Activated CD4-positive, alpha-beta memory T cell treated with anti-CD3 and anti-CD28 coated beads, Interleukin-2, amount 10 ng/mL, durations not matched to agents 7 days and 5 days (primary cell): ENCODE data around the gene IQSEC1. TPM values are rescaled to one million over a fixed set of nuclear protein-coding genes. Genes with fewer than 3 reads are reported as not detected.

ENCODE experiments used
- CTCF ChIA-PET: fragments of 350-600 bp; sonication (Branson Sonifier 250); formaldehyde crosslinking; loops from one replicate; lab custom pipeline; 2021; ENCODE audit warnings: antibody characterized with exemption, inconsistent platforms; lab: Charles Lee
- POLR2A ChIA-PET: fragments of 350-600 bp; sonication (Branson Sonifier 250); formaldehyde crosslinking; loops from one replicate; lab custom pipeline; 2021; ENCODE audit warnings: antibody characterized with exemption; lab: Charles Lee
- DNase-seq: peaks from one replicate; pipeline ENCODE4 v3.0.0-alpha.2; 2020
- H3K27ac Mint-ChIP-seq: one replicate; pipeline ENCODE4 v1.8.0; 2021; ENCODE audit warnings: mild to moderate bottlenecking, mixed read lengths
- H3K27me3 Mint-ChIP-seq: one replicate; pipeline ENCODE4 v1.8.0; 2021; ENCODE audit warnings: mixed read lengths
- H3K36me3 Mint-ChIP-seq: one replicate; pipeline ENCODE4 v1.8.0; 2021; ENCODE audit warnings: low read depth, mixed read lengths
- H3K4me1 Mint-ChIP-seq: one replicate; pipeline ENCODE4 v1.8.0; 2021; ENCODE audit warnings: mixed read lengths
- H3K4me3 Mint-ChIP-seq: one replicate; pipeline ENCODE4 v1.8.0; 2021; ENCODE audit warnings: mild to moderate bottlenecking, mixed read lengths
- H3K9me3 Mint-ChIP-seq: one replicate; pipeline ENCODE4 v1.8.0; 2021; ENCODE audit warnings: mixed read lengths
- total RNA-seq, 2 experiments: library from RNA; stranded (reverse); gene quantifications; one replicate each; pipeline ENCODE4 v1.2.3, GENCODE V29; 2021

IQSEC1 gene
- total RNA-seq, 2 experiments from 2014 or later = 99.8 to 100 TPM

DNA sequence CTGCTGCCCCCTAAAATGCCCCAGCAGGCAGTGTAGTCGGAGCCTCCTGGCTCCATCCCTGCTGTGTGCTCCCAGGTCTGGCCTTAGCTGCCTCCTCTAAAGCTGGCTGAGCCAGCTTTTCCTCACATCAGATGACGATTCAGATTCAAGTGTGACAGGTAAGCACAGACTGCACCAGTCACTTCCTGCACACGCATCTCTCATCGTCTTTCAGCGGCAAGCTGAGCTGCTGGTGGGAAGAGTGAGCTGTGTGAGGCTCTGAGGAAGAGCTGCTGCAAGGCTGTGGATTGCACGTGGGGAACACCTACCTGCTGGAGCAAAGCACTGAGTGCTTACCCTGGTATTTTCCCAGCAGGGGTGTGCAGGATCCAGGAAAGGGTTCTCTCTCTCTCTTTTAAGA, 143.4 kb downstream of the IQSEC1 start:
- Mint-ChIP-seq H3K27ac (peak overlapping the region; percentile 17), H3K4me1 (peaks cover 7% of the 10 kb centered on the region), H3K36me3 (peaks cover 25% of the 10 kb centered on the region), H3K9me3 (no peaks in the 10 kb centered on the region), H3K4me3 (no peak overlapping the region), H3K27me3 (no peaks in the 10 kb centered on the region)
- ChIA-PET POLR2A (no interaction called here), CTCF (no interaction called here)
- DNase-seq = no peak

GRCh38 chr3:12926660-12927059, 146.6 kb downstream of the IQSEC1 start:
- Mint-ChIP-seq H3K36me3 (peaks cover 30% of the 10 kb centered on the region), H3K4me1 (peaks cover 7% of the 10 kb centered on the region), H3K4me3 (no peak overlapping the region), H3K27ac (no peak overlapping the region), H3K9me3 (no peaks in the 10 kb centered on the region), H3K27me3 (no peaks in the 10 kb centered on the region)
- no peak for DNase-seq
- ChIA-PET POLR2A (no interaction called here), CTCF (no interaction called here)

GRCh38 chr3:12925648-12926047, 147.6 kb downstream of the IQSEC1 start:
- DNase-seq = no peak
- H3K36me3 Mint-ChIP-seq = peaks cover 34% of the 10 kb centered on the region
- no peak overlapping the region for H3K4me3 Mint-ChIP-seq
- POLR2A ChIA-PET = no interaction called here
- no peaks in the 10 kb centered on the region for H3K9me3 Mint-ChIP-seq
- H3K4me1 Mint-ChIP-seq = peaks cover 7% of the 10 kb centered on the region
- no peak overlapping the region for H3K27ac Mint-ChIP-seq
- no peaks in the 10 kb centered on the region for H3K27me3 Mint-ChIP-seq
- CTCF ChIA-PET = no interaction called here

DNA sequence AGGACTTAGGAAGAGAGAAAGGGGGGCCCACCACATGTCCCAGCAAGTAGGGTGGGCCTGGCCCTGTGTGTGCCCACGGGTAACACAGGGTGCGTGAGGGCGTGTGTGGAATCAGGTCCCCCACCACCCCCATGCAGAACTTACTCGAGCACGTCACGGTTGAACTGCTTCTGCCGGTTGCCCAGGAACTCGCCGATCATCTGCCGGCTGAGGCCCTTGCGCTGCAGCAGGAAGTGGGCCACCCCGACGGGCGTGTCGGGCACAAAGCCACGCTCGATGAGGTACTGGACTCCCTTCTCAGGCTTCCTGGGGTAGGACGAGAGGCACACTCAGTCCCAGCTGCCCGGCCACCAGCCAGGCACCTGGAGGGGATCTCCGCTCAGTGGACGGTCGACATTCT, 148.8 kb downstream of the IQSEC1 start:
- DNase-seq = no peak
- Mint-ChIP-seq H3K36me3 (peaks cover 35% of the 10 kb centered on the region), H3K4me1 (peaks cover 1% of the 10 kb centered on the region)

DNA sequence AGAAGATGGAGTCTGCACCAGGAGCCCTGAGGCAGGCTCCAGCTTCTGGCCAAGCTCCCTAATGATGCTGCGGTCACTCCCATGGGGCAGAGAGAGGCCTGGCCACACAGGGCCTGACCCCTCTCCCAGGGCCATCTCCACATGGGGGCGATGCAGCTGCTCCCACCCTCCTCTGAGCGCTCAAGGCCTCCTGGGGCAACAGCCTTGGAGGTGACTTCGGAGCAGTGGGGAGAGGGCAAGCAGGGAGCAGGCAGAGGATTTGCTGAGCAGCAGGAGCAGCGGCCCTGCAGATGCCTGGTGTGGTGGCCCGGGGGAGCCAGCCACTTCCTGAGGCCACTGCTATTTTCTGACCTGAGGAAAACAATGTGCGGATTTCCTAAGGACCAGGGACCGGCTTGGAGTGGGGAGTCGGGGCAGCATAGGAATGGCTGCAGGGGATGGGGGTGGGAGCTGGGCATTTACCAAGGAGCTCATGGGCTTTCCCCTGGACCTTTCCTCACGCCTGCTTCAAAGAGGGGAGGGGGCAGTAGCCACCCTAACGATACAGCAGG, 150.3 kb downstream of the IQSEC1 start:
- DNase-seq = no peak
- H3K4me1 Mint-ChIP-seq = peaks cover 1% of the 10 kb centered on the region
- no peaks in the 10 kb centered on the region for H3K27me3 Mint-ChIP-seq
- ChIA-PET POLR2A (no interaction called here), CTCF (no interaction called here)
- H3K36me3 Mint-ChIP-seq = peaks cover 30% of the 10 kb centered on the region
- no peak overlapping the region for H3K27ac Mint-ChIP-seq
- no peaks in the 10 kb centered on the region for H3K9me3 Mint-ChIP-seq
- no peak overlapping the region for H3K4me3 Mint-ChIP-seq

More for the DNA sequence above, 148.8 kb downstream of the IQSEC1 start:
- H3K27ac Mint-ChIP-seq = no peak overlapping the region
- H3K4me3 Mint-ChIP-seq = no peak overlapping the region
- H3K9me3 Mint-ChIP-seq = no peaks in the 10 kb centered on the region
- ChIA-PET POLR2A (no interaction called here), CTCF (no interaction called here)
- no peaks in the 10 kb centered on the region for H3K27me3 Mint-ChIP-seq

- ChIA-PET CTCF (no interaction called here), POLR2A (no interaction called here)
- Mint-ChIP-seq H3K4me1 (peaks cover 6% of the 10 kb centered on the region), H3K36me3 (peaks cover 32% of the 10 kb centered on the region), H3K9me3 (no peaks in the 10 kb centered on the region), H3K27ac (no peak overlapping the region), H3K27me3 (no peaks in the 10 kb centered on the region), H3K4me3 (no peak overlapping the region)
- DNase-seq = no peak
These were observed 150.9 kb downstream of the IQSEC1 start for GRCh38 chr3:12922306-12922705.

DNA sequence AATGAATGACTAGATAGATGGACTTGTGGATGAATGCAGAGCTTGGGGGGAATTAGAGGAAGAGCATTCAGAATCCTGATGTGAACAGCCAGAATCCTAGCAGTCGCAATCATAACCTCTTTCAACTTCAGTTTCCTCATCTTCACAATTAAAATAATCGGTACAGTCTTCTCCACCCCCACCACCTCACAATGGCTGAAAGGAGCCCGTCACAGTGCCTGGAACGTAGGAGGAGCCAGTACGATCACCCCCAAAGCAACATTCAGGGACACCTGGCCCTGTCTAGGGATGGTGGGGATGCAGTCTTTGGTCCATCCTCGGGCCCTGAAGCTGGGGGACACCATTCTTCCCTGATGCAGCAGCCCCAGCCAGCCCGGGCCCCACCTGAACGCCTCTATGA, 151.5 kb downstream of the IQSEC1 start:
- H3K27ac Mint-ChIP-seq = no peak overlapping the region

GRCh38 chr3:12920967-12921366, 152.3 kb downstream of the IQSEC1 start:
- Mint-ChIP-seq H3K4me1 (peaks cover 19% of the 10 kb centered on the region), H3K36me3 (peaks cover 41% of the 10 kb centered on the region), H3K4me3 (no peak overlapping the region), H3K9me3 (no peaks in the 10 kb centered on the region), H3K27ac (no peak overlapping the region), H3K27me3 (no peaks in the 10 kb centered on the region)
- POLR2A ChIA-PET = no interaction called here
- CTCF ChIA-PET = no interaction called here
- DNase-seq = no peak

More for the DNA sequence above, 151.5 kb downstream of the IQSEC1 start:
- Mint-ChIP-seq H3K27me3 (no peaks in the 10 kb centered on the region), H3K4me3 (no peak overlapping the region), H3K4me1 (peaks cover 11% of the 10 kb centered on the region), H3K36me3 (peaks cover 34% of the 10 kb centered on the region), H3K9me3 (no peaks in the 10 kb centered on the region)
- ChIA-PET POLR2A (no interaction called here), CTCF (no interaction called here)
- DNase-seq = no peak

DNA sequence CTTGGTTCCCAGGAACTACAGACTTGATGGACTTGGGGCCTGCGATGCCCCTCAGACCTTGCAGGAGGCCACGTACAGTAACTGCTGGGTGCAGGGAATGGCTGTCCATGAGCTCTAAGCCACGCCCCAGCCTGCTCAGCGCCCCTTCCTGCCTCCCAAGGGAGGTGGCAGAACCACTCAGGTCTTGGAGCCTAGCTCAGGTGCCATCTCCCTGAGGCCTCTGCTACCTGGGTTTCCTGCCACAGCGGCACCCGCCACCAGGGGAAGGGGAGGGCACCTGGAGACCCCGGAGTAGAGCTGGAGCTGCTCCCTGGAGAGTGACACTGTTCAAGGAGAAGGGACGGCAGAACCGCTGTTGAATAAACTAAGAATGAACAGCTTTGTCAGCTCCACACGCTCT, 154.0 kb downstream of the IQSEC1 start:
- Mint-ChIP-seq H3K27ac (no peak overlapping the region), H3K27me3 (no peaks in the 10 kb centered on the region), H3K9me3 (no peaks in the 10 kb centered on the region), H3K4me1 (peaks cover 22% of the 10 kb centered on the region), H3K4me3 (no peak overlapping the region), H3K36me3 (peaks cover 40% of the 10 kb centered on the region)
- no peak for DNase-seq
- POLR2A ChIA-PET = interaction anchor here (1.4 kb wide), 1 partner anchor 9 kb away, joined by 3 read pairs; no protein-coding TSS in a partner anchor
- CTCF ChIA-PET = no interaction called here

DNA sequence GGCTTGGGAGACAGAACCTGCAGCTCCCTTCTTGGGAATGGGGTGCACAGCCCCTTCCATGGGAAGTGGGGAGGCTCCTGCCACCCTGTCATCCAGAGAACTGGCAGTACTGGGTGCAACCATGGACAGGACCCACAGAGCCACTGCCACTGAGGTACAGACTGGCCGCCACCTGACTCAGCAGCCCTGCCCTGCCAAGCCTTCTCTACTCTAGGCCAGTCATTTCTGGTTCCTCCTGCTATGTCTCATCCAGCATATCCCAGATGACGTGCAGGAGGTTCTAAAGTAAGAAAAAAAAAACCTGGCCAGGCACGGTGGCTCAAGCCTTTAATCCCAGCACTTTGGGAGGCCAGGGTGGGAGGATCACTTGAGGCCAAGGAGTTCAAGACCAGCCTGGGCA, 155.0 kb downstream of the IQSEC1 start:
- no peak for DNase-seq
- no peaks in the 10 kb centered on the region for H3K27me3 Mint-ChIP-seq
- H3K4me1 Mint-ChIP-seq = peaks cover 22% of the 10 kb centered on the region
- H3K36me3 Mint-ChIP-seq = peaks cover 38% of the 10 kb centered on the region
- POLR2A ChIA-PET = no interaction called here
- CTCF ChIA-PET = interaction anchor here (1.4 kb wide), 1 partner anchor 66 kb away, joined by 4 read pairs; no protein-coding TSS in a partner anchor
- H3K4me3 Mint-ChIP-seq = no peak overlapping the region
- no peak overlapping the region for H3K27ac Mint-ChIP-seq
- no peaks in the 10 kb centered on the region for H3K9me3 Mint-ChIP-seq

- no peaks in the 10 kb centered on the region for H3K9me3 Mint-ChIP-seq
- H3K36me3 Mint-ChIP-seq = peaks cover 39% of the 10 kb centered on the region
- peak; percentile 48 for DNase-seq
- peaks cover 22% of the 10 kb centered on the region for H3K4me1 Mint-ChIP-seq
- ChIA-PET POLR2A (no interaction called here), CTCF (interaction anchor here (1.1 kb wide), 1 partner anchor 67 kb away, joined by 3 read pairs; no protein-coding TSS in a partner anchor)
- H3K27me3 Mint-ChIP-seq = no peaks in the 10 kb centered on the region
- H3K4me3 Mint-ChIP-seq = no peak overlapping the region
- H3K27ac Mint-ChIP-seq = peak overlapping the region; percentile 56
These were observed 157.1 kb downstream of the IQSEC1 start for GRCh38 chr3:12916159-12916558.

DNA sequence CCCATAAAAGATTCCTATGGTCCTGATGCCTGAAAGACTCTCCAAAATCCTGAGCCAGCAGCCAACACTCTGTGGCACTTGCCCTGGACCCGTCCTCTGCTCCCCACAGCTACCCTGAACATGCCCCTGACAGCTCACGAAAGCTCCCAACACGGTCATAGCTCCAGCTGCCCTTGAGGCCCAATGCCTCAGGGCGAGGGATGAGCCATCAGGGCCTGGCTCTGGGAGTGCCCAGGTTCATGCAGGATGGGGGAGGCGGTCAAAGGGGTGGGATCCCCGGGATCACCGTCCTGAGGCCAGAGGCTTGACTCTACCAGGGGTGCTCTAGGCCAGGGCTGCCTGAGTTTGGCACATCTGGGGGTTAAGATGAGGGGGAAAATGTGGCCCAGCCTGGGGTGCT, 159.1 kb downstream of the IQSEC1 start:
- POLR2A ChIA-PET = no interaction called here
- H3K27ac Mint-ChIP-seq = no peak overlapping the region
- CTCF ChIA-PET = no interaction called here
- no peaks in the 10 kb centered on the region for H3K27me3 Mint-ChIP-seq
- DNase-seq = no peak
- H3K4me1 Mint-ChIP-seq = peaks cover 22% of the 10 kb centered on the region
- H3K4me3 Mint-ChIP-seq = no peak overlapping the region
- no peaks in the 10 kb centered on the region for H3K9me3 Mint-ChIP-seq
- H3K36me3 Mint-ChIP-seq = peaks cover 47% of the 10 kb centered on the region

- POLR2A ChIA-PET = no interaction called here
- Mint-ChIP-seq H3K4me3 (no peak overlapping the region), H3K9me3 (no peaks in the 10 kb centered on the region), H3K27ac (no peak overlapping the region), H3K27me3 (no peaks in the 10 kb centered on the region), H3K36me3 (peaks cover 58% of the 10 kb centered on the region), H3K4me1 (peaks cover 13% of the 10 kb centered on the region)
- CTCF ChIA-PET = no interaction called here
- DNase-seq = no peak
These were observed 161.3 kb downstream of the IQSEC1 start for GRCh38 chr3:12911881-12912415.
